ENCODE data around the gene CDCA3. TPM values are rescaled to one million over a fixed set of nuclear protein-coding genes. Genes with fewer than 3 reads are reported as not detected.
"Not testable (repeated sequence)": the region's sequence is repeated elsewhere in the genome, so short reads cannot be mapped to it uniquely, and the experiment has no call there.

Gene CDCA3
- total RNA-seq, 1 donor from 2014 or later: 2.9 TPM

- peak; percentile 76 for DNase-seq
- TF ChIP-seq CTCF (IDR thresholded peaks at IDR 0.05): peak; percentile 7
- Histone ChIP-seq H3K4me3 (peak within 1 kb of the TSS; percentile 98), H3K9me3 (no peaks in the 10 kb centered on the region), H3K27me3 (ENCODE audit: low read depth) (no peaks in the 10 kb centered on the region), H3K4me1 (peaks cover 47% of the 10 kb centered on the region), H3K27ac (peak within 1 kb of the TSS; percentile 98), H3K36me3 (peaks cover 63% of the 10 kb centered on the region)
- ATAC-seq: peak; percentile 91 to 92
- intact Hi-C loops (cut with DNase I): no loop called here
These were observed 16.5 kb upstream of the CDCA3 start, which contains the start of gene TPI1 for GRCh38 chr12:6867413-6868210. Gene TPI1 (plus strand): TSS chr12:6867531. CDS start chr12:6867567, 36 bp downstream.

GRCh38 chr12:6866920-6867412, 15.9 kb upstream of the CDCA3 start:
- Histone ChIP-seq H3K4me3 (peak overlapping the region; percentile 98), H3K4me1 (peaks cover 43% of the 10 kb centered on the region), H3K9me3 (no peaks in the 10 kb centered on the region), H3K27me3 (ENCODE audit: low read depth) (no peaks in the 10 kb centered on the region), H3K36me3 (peaks cover 70% of the 10 kb centered on the region), H3K27ac (peak overlapping the region; percentile 98)
- ATAC-seq (peak; percentile 13 to 30), DNase-seq (peak; percentile 91)
- no peak for TF ChIP-seq CTCF (IDR thresholded peaks at IDR 0.05)
- intact Hi-C loops (cut with DNase I): no loop called here

- peaks cover 37% of the 10 kb centered on the region for H3K4me1 ChIP-seq
- intact Hi-C loops (cut with DNase I): no loop called here
- no peaks in the 10 kb centered on the region for H3K9me3 ChIP-seq
- no peak for TF ChIP-seq CTCF (IDR thresholded peaks at IDR 0.05)
- no peak for DNase-seq
- H3K4me3 ChIP-seq: peak overlapping the region; percentile 98
- no peaks in the 10 kb centered on the region for H3K27me3 ChIP-seq (ENCODE audit: low read depth)
- H3K36me3 ChIP-seq: peaks cover 72% of the 10 kb centered on the region
- ATAC-seq: no peak
- peak overlapping the region; percentile 98 for H3K27ac ChIP-seq
These were observed 15.3 kb upstream of the CDCA3 start for GRCh38 chr12:6866163-6866919.

GRCh38 chr12:6865307-6865706, 14.2 kb upstream of the CDCA3 start:
- H3K27ac ChIP-seq; intact Hi-C loops (cut with DNase I); H3K9me3 ChIP-seq; H3K27me3 ChIP-seq (ENCODE audit: low read depth); DNase-seq; ATAC-seq; H3K4me3 ChIP-seq: not testable (repeated sequence)
- Histone ChIP-seq H3K36me3 (peaks cover 72% of the 10 kb centered on the region), H3K4me1 (peaks cover 27% of the 10 kb centered on the region)

- Histone ChIP-seq H3K27ac (no peak overlapping the region), H3K36me3 (peaks cover 73% of the 10 kb centered on the region), H3K27me3 (ENCODE audit: low read depth) (no peaks in the 10 kb centered on the region), H3K4me3 (no peak overlapping the region), H3K4me1 (peaks cover 11% of the 10 kb centered on the region), H3K9me3 (no peaks in the 10 kb centered on the region)
- DNase-seq (no peak), ATAC-seq (no peak)
- TF ChIP-seq CTCF (IDR thresholded peaks at IDR 0.05): no peak
- intact Hi-C loops (cut with DNase I): no loop called here
These were observed 12.7 kb upstream of the CDCA3 start for GRCh38 chr12:6863586-6864321.

All from lower lobe of right lung (tissue), 2 donors.